HEK293T (cell line): Measurements from ENCODE around the gene MFSD12.
"Not testable (repeated sequence)": the region's sequence is repeated elsewhere in the genome, so short reads cannot be mapped to it uniquely, and the experiment has no call there.

Experiments used
- CTCF ChIA-PET: fragments of 350-600 bp; formaldehyde crosslinking; extraction: SDS; loops from one replicate; lab custom pipeline; 2021; ENCODE audit warnings: antibody characterized with exemption, inconsistent platforms; lab: Yijun Ruan, JAX
- POLR2A ChIA-PET: fragments of 350-600 bp; formaldehyde crosslinking; extraction: SDS; loops from one replicate; lab custom pipeline; 2020; ENCODE audit warnings: antibody characterized with exemption, inconsistent platforms; lab: Yijun Ruan, JAX
- DNase-seq: peaks from one replicate; pipeline ENCODE4 v3.0.0; 2012; ENCODE audit warnings: mixed read lengths; ENCODE audit errors: extremely low spot score
- ARNT ChIP-seq: fragments of 450-650 bp; IDR thresholded peaks from 2 replicates; pipeline ENCODE4 v1.6.1; 2017; ENCODE audit warnings: mild to moderate bottlenecking
- BHLHE40 ChIP-seq: fragments of 450-650 bp; IDR thresholded peaks from 2 replicates; pipeline ENCODE4 v1.6.1; 2016; ENCODE audit warnings: mild to moderate bottlenecking, moderate library complexity, borderline replicate concordance
- CTBP1 ChIP-seq: fragments of 450-650 bp; IDR thresholded peaks from 2 replicates; pipeline ENCODE4 v1.6.1; 2016; ENCODE audit warnings: borderline replicate concordance
- ELF4 ChIP-seq: fragments of 450-650 bp; IDR thresholded peaks from 2 replicates; pipeline ENCODE4 v1.6.1; 2017; ENCODE audit warnings: antibody characterized with exemption
- FOXA1 ChIP-seq: fragments of 450-650 bp; IDR thresholded peaks from 2 replicates; pipeline ENCODE4 v1.6.1; 2016; ENCODE audit warnings: mild to moderate bottlenecking
- FOXK2 ChIP-seq: fragments of 450-650 bp; IDR thresholded peaks from 2 replicates; pipeline ENCODE4 v1.6.1; 2016; ENCODE audit warnings: mild to moderate bottlenecking
- FOXM1 ChIP-seq: fragments of 450-650 bp; IDR thresholded peaks from 2 replicates; pipeline ENCODE4 v1.6.1; 2017; ENCODE audit warnings: mild to moderate bottlenecking, borderline replicate concordance
- HDGF ChIP-seq: fragments of 450-650 bp; IDR thresholded peaks from 2 replicates; pipeline ENCODE4 v1.6.1; 2017; ENCODE audit warnings: antibody characterized with exemption, borderline replicate concordance
- L3MBTL2 ChIP-seq: fragments of 450-650 bp; conservative IDR thresholded peaks from 2 replicates; pipeline ENCODE4 v1.6.1; 2016; ENCODE audit warnings: mild to moderate bottlenecking
- LEF1 ChIP-seq: fragments of 450-650 bp; IDR thresholded peaks from 2 replicates; pipeline ENCODE4 v1.6.1; 2017; ENCODE audit warnings: mild to moderate bottlenecking, borderline replicate concordance
- NFRKB ChIP-seq: fragments of 450-650 bp; IDR thresholded peaks from 2 replicates; pipeline ENCODE4 v1.6.1; 2016; ENCODE audit warnings: mild to moderate bottlenecking, moderate library complexity
- SP1 ChIP-seq: fragments of 450-650 bp; IDR thresholded peaks from 2 replicates; pipeline ENCODE4 v1.6.1; 2017
- SUZ12 ChIP-seq: fragments of 450-650 bp; IDR thresholded peaks from 2 replicates; pipeline ENCODE4 v1.6.1; 2016; ENCODE audit warnings: mild to moderate bottlenecking
- TARDBP ChIP-seq: fragments of 450-650 bp; IDR thresholded peaks from 2 replicates; pipeline ENCODE4 v1.6.1; 2016
- ZNF384 ChIP-seq: fragments of 450-650 bp; IDR thresholded peaks from 2 replicates; pipeline ENCODE4 v1.6.1; 2016
- TF ChIP-seq, protein P1 (sequence below): fragments of 450-650 bp; IDR thresholded peaks from 2 replicates; pipeline ENCODE4 v1.6.1; 2016

Gene MFSD12

DNA sequence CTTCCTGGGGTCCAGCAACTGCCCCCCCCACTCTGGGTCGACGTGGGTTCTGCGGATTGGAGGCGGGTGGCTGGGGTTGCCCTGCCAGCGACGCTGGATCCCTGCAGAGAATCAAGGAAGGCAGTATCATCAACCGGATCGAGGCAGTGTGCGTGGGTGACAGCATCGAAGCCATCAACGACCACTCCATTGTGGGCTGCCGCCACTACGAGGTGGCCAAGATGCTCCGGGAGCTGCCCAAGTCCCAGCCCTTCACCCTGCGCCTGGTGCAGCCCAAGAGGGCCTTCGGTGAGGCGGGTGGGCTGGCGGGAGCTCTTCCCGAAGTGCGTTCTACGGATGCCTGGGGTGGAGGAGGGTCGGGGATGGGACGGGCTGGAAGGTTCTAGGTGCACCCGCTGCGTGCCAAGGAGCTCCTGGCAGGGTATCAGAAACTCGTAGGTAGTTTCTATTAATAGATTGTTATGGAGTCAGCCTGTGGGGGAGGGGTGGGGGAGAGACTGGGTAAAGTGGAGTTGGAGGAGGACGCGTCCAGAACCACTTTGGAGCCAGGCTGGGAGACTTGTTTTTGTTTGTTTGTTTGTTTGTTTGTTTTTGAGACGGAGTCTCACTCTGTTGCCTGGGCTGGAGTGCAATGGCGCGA lies 29.4 kb upstream of the MFSD12 start:
- ChIA-PET POLR2A (no interaction called here), CTCF (interaction anchor here (1.4 kb wide), 1 partner anchor 13 kb away, joined by 5 read pairs; no protein-coding TSS in a partner anchor)
- no peak for DNase-seq
- no peak for TF ChIP-seq BHLHE40
- TF ChIP-seq CTBP1, result no peak
- no peak for TF ChIP-seq TARDBP
- no peak for TF ChIP-seq L3MBTL2
- no peak for TF ChIP-seq FOXA1
- TF ChIP-seq NFRKB, result no peak
- no peak for TF ChIP-seq ZNF384

DNA sequence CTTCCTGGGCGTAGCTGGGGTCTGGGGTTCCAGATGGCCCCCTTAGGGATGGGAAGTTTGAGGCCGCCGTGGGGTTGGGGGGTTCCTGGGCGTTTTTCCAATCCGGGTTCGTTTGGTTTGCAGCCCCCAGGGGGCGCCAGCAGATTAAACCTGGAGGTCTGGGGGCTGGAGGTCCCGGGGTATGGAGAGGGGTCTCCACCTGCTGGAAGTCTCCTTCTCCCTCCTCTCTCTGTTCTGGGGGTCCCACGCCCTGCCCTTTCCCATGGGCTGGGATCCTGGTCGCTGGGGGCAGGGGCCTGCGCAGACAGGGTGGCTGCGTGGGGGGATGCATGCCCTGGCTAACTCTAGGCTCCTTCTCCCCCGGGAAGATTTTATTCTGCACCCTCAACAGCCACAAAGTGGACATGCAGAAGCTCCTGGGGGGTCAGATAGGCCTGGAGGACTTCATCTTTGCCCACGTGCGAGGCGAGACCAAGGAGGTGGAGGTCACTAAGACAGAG lies 28.8 kb upstream of the MFSD12 start:
- ChIA-PET CTCF (interaction anchor here (0.9 to 1.4 kb wide), 3 partner anchors 11 to 12 kb away, joined by 4 to 7 read pairs (median 5); no protein-coding TSS in a partner anchor), POLR2A (interaction anchor here (1.3 kb wide), 2 partner anchors 12 to 29 kb away, joined by 4 read pairs; no protein-coding TSS in a partner anchor)
- TF ChIP-seq HDGF, result no peak
- TF ChIP-seq, protein P1, sequence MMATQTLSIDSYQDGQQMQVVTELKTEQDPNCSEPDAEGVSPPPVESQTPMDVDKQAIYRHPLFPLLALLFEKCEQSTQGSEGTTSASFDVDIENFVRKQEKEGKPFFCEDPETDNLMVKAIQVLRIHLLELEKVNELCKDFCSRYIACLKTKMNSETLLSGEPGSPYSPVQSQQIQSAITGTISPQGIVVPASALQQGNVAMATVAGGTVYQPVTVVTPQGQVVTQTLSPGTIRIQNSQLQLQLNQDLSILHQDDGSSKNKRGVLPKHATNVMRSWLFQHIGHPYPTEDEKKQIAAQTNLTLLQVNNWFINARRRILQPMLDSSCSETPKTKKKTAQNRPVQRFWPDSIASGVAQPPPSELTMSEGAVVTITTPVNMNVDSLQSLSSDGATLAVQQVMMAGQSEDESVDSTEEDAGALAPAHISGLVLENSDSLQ, result no peak
- no peak for TF ChIP-seq NFRKB
- no peak for TF ChIP-seq FOXA1
- DNase-seq, result peak; percentile 55

DNA sequence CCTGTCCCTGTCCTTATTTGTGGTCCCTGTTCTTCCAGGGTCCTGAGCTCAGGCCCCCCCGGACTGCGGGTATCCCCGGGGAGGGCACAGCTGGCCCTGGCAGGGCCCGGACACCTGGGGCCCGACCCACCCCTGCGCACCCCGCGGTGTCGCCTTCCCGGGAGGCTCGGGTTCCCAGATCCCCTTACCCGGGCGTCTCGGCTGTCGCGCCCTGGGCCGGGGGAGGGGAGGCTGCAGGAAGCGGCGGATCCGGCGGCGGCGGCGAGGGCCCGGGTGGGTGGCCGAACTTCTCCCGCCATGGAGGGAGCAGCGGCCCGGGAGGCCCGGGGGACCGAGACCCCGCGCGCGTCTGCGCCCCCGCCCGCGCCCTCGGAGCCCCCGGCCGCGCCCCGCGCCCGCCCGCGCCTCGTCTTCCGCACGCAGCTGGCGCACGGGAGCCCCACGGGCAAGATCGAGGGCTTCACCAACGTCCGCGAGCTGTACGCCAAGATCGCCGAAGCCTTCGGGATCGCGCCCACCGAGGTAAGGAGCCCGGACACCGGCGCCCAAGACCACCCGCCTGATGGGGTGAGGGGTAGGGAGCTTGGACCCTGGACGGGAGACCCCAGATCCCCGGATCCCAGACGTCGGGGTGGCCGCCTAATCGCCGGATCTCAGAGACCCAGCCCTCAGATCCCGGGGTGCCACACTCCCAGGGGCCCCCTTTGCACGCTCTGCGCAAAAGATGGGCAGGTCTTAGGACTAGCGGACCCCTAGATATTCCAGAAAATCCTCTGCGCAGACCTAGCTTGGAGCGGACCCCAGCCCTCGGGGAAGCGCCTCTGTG lies 28.1 kb upstream of the MFSD12 start, which contains the start of gene GIPC3:
Gene GIPC3 (plus strand): TSS at position 178 of the 826 bp plus-strand sequence. CDS start 120 bp downstream, at position 298.
- ChIA-PET POLR2A (interaction anchor here (1.3 kb wide), 2 partner anchors 12 to 29 kb away, joined by 4 read pairs; no protein-coding TSS in a partner anchor), CTCF (interaction anchor here (0.9 to 1.4 kb wide), 3 partner anchors 10 to 12 kb away, joined by 4 to 7 read pairs (median 5); no protein-coding TSS in a partner anchor)
- no peak for DNase-seq
- TF ChIP-seq, protein P1, result no peak
- TF ChIP-seq CTBP1 (no peak), FOXA1 (no peak), ARNT (no peak), SUZ12 (no peak)

DNA sequence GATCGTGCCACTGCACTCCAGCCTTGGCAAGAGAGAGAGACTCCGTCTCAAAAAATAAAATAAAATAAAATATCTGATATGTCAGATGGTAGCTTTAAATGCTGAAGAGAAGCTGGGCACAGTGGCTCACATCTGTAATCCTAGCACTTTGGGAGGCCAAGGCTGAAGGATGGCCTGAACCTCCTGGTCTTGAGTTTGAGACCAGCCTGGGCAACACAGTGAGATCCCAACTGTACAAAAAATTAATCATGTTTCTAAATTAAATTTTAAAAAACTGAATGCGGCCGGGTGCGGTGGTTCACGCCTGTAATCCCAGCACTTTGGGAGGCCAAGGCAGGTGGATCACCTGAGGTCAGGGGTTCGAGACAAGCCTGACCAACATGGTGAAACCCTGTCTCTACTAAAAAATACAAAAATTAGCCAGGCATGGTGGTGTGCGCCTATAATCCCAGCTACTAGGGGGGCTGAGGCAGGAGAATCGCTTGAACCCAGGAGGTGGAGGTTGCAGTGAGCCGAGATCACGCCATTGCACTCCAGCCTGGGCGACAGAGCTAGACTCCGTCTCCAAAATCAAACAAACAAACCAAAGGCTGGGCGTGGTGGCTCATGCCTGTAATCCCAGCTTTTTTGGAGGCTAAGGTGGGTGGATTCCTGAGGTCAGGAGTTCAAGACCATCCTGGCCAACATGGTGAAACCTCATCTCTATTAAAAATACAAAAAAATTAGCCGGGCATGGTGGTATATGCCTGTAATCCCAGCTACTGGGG lies 26.8 kb upstream of the MFSD12 start:
- not testable (repeated sequence) for DNase-seq
- ChIA-PET POLR2A (interaction anchor here (0.7 kb wide), 1 partner anchor 10 kb away, joined by 4 read pairs; no protein-coding TSS in a partner anchor), CTCF (interaction anchor here (0.6 to 0.9 kb wide), 4 partner anchors 9 to 834 kb away, joined by 3 to 8 read pairs (median 4); no protein-coding TSS in a partner anchor)

DNA sequence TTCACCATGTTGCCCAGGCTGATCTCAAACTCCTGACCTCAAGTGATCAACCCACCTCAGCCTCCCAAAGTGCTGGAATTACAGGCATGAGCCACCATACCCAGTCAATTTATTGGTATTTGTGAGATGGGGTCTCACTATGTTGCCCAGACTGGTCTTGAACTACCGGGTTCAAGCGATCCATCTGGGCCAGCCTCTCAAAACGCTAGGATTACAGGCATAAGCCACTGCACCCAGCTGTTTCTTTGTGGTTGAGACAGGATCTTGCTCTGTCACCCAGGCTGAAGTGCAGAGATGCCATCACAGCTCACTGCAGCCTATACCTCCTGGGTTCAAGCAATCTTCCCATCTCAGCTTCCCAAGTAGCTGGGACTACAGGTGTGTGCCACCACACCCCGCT lies 24.4 kb upstream of the MFSD12 start:
- POLR2A ChIA-PET, CTCF ChIA-PET, DNase-seq: not testable (repeated sequence)

DNA sequence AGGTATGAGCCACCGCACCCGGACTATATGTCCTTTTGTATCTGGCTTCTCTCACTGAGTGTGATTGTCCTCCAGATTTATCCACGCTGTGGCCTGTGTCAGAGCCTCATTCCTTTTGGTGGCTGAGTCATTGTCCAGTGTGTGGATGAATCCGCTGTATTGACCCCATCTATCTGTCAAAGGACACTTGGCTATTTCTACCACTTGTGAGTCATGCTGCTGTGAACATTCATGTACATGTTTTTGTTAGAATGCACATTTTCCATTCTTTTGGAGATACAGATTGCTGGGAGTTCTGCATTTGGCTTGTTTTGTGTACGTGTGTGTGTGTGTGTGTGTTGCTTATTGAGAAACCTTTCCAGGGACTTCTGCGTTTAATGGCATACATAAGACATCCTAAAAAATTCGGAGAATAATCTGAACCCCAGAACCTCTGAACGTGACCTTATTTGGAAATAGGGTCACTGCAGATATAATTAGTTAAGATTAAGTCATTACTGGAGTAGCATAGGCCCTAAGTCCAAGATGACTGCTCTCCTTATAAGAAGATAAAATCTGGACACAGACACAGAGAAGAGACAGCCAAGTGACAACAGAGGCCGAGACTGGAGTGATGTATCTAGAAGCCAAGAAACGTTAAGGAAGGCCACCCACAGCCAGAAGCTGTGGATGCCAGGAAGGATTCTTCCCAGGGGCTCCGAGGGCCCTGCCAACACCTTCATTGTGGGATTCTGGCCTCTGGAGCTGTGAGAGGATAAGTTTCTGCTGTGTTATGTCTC lies 23.0 kb upstream of the MFSD12 start:
- ChIA-PET POLR2A (no interaction called here), CTCF (no interaction called here)
- TF ChIP-seq BHLHE40 (no peak), SP1 (no peak), LEF1 (no peak), FOXK2 (no peak), HDGF (no peak), SUZ12 (no peak), CTBP1 (no peak), FOXM1 (no peak), TARDBP (no peak), ARNT (no peak), ZNF384 (no peak), L3MBTL2 (no peak), NFRKB (no peak), ELF4 (no peak), FOXA1 (no peak)
- TF ChIP-seq, protein P1, result no peak
- no peak for DNase-seq
